Activated CD8-positive, alpha-beta memory T cell treated with anti-CD3 and anti-CD28 coated beads for 36 hours (primary cell): ENCODE measurements around the gene RXFP1. TPM values are rescaled to one million over a fixed set of nuclear protein-coding genes. Genes with fewer than 3 reads are reported as not detected.
"Not testable (repeated sequence)": the region's sequence is repeated elsewhere in the genome, so short reads cannot be mapped to it uniquely, and the experiment has no call there.

Experiments
- CTCF ChIA-PET: fragments of 350-600 bp; sonication (Branson Sonifier 250); formaldehyde crosslinking; loops from one replicate; lab custom pipeline; 2021; ENCODE audit warnings: antibody characterized with exemption; lab: Charles Lee
- POLR2A ChIA-PET: fragments of 350-600 bp; sonication (Branson Sonifier 250); formaldehyde crosslinking; loops from one replicate; lab custom pipeline; 2021; ENCODE audit warnings: antibody characterized with exemption; lab: Charles Lee
- total RNA-seq, 2 experiments: library from RNA; stranded (reverse); gene quantifications; one replicate each; pipeline ENCODE4 v1.2.3, GENCODE V29; 2021

RXFP1 gene
- total RNA-seq, 2 experiments from 2014 or later = not detected

DNA sequence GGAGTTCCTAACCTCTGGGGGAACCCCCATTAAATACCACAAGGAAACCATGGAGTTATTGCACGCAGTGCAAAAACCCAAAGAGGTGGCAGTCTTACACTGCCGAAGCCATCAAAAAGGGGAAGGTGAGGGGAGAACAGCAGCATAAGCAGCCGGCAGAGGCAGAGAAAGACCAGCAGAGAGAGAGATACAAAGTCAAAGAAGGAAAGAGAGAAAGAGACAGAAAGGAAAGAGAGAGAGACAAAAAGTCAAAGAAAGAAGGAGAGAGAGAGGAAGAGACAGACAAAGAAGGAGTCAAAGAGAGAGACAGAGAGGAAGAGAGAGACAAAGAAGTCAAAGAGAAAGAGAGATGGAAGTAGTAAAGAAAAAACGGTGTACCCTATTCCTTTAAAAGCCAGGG is 141.6 kb downstream of the RXFP1 start:
- POLR2A ChIA-PET, CTCF ChIA-PET: not testable (repeated sequence)

DNA sequence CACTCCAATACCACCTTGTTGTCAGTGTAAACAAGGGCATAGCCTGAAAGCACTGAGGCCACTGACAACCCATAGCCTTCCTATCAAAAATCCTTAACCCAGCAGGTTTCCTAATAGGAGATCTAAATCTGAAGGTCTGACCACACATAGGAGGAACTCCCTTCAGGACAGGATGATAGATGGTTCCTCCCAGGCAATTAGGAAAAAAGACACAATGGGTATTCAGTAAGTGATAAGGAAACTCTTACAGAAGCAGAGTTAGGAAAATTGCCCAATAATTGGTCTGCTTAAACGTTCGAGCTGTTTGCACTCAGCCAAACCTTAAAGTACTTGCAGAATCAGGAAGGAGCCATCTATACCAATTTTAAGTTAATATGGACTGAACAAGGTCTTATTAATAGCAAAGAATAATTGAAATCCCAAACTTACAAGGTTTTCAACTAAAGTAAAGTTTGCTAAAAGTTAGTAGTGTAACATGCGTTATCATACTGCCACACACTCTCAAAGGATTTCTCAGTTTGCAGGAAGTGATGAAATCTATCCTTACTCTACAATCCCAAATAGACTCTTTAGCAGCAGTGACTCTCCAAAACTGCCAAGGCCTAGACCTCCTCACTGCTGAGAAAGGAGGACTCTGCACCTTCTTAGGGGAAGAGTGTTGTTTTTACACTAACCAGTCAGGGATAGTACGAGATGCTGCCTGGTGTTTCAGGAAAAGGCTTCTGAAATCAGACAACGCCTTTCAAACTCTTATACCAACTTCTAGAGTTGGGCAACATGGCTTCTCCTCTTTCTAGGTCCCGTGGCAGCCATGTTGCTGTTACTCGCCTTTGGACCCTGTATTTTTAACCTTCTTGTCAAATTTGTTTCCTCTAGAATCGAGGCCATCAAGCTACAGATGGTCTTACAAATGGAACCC is 142.3 kb downstream of the RXFP1 start:
- CTCF ChIA-PET, POLR2A ChIA-PET: not testable (repeated sequence)

GRCh38 chr4:158664806-158665205 is 143.1 kb downstream of the RXFP1 start:
- POLR2A ChIA-PET = no interaction called here
- CTCF ChIA-PET = no interaction called here

DNA sequence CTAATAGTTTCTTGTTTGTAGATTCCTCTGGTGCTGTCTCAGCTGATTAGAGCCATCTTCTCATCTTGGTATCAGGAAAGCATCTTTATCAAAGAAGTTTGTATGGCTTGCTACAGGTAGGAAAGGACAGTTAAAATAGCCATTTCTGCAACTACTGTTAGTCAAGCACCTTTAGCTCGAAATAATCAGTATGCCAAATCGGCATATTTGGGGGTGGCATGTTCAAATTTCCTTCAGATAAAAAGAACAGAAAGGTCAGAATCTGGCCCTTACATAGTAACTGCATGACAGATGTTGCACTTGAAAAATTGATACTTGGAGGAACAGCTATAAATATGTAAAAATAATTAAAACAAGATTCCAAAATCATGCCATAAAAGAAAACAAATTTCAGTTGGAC is 145.2 kb downstream of the RXFP1 start:
- ChIA-PET CTCF (interaction anchor here (1.2 kb wide), 1 partner anchor 49 kb away, joined by 3 read pairs; no protein-coding TSS in a partner anchor), POLR2A (no interaction called here)

DNA sequence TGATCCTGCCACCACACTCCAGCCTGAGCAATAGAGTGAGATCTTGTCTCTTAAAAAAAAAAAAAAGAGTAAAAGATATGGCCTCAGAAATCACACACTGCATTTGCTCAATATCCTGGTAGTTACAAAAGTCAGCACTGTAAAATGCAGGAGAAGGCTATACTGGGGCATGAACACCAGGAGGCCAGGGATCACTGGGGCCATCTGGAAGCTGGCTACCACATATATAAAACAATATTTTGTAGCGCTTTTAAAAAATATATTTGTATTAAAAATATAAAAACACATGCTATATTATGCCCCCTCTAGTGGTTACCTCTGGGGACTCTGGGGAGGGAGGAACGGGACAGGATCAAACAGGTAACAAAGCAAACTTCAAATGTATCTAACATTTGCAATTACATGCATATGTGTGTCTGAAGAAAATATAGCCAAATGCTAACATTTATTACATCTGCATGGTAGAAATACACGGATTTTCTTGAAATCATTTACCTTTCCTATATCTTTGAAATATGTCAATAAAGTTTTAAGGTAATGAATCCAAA is 146.0 kb downstream of the RXFP1 start:
- POLR2A ChIA-PET = no interaction called here
- CTCF ChIA-PET = interaction anchor here (1.2 kb wide), 1 partner anchor 48 kb away, joined by 3 read pairs; no protein-coding TSS in a partner anchor

DNA sequence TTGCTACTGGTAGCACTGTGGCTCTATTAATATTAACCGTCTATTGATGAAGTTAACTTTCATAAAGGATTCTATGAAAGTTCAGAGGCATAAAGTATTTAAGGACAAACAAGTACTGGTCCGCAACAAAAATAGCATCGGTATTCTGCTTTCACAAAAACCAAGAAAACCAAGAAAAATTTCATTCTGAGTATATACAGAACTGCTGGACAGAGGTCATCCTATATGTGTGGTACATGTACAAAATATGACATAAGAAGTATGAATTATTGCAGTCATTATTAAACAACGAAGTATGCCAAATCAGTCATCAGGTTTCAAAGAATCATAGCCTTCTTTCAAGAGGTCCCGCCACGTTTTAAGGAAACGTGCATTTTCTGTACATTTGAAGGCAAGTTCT is 147.6 kb downstream of the RXFP1 start:
- CTCF ChIA-PET = interaction anchor here (0.6 kb wide), 1 partner anchor 422 kb away, joined by 3 read pairs; no protein-coding TSS in a partner anchor
- POLR2A ChIA-PET = interaction anchor here (0.6 kb wide), 1 partner anchor 99 kb away, joined by 8 read pairs; no protein-coding TSS in a partner anchor

GRCh38 chr4:158670975-158671664 is 149.4 kb downstream of the RXFP1 start:
- ChIA-PET POLR2A (interaction anchor here (0.6 to 1.0 kb wide), 3 partner anchors 41 to 438 kb away, joined by 3 to 5 read pairs (median 5); no protein-coding TSS in a partner anchor), CTCF (no interaction called here)

- ChIA-PET CTCF (no interaction called here), POLR2A (interaction anchor here (0.5 to 1.0 kb wide), 3 partner anchors 53 to 438 kb away, joined by 5 read pairs; no protein-coding TSS in a partner anchor)
Measured at GRCh38 chr4:158671665-158671914, 149.9 kb downstream of the RXFP1 start, which contains the start of gene C4orf46. Gene C4orf46, minus strand, starts transcription at chr4:158671887. Its CDS starts 86 bp downstream, at chr4:158671801.

DNA sequence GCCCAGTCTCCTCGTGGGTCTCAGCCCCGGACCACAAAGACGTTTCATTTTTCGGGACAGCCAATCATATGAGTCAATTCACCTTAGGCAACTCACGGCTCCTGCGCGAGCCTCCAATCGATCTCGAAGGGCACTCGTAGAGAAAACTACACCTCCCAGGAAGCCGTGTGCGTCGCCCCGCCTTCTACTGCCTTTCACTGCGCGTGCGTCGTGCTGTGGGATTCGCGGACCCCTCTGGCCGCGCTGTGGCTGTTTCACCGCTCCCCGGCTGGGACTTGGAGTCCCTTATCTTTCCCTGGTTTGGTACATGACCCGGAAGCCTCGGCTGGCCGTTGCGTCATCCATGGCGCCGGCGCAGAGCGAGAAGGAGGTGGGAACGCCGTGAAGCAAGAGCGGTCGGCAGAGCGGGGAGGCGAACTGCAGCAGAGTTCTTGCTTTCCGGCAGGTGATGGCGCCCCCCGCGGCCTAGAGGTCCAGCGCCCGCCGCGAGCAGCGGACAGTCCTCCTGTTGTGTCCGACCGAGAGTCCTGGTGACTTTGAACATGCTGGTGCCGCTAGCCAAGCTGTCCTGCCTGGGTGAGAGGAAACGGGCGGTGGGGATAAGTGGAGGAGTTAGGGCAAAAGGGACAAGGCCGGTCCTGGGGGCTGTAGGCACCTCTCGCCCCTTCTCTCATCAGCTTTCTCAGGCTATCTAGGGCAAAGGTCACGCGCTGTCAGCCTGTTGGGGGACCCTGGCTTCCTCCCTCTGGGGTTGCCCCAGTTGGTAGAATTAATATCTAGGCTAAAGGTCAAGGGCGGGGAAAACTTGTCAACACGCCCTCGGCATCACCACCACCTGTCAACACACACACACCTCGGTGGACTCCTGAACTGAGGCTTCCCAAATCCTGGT is 150.5 kb downstream of the RXFP1 start, which contains the start of gene ETFDH:
Gene ETFDH, plus strand, starts transcription at position 382 of the 892 bp plus-strand sequence. Its CDS starts 161 bp downstream, at position 543.
- POLR2A ChIA-PET = interaction anchor here (0.5 to 1.0 kb wide), 3 partner anchors 52 to 437 kb away, joined by 5 read pairs; no protein-coding TSS in a partner anchor
- CTCF ChIA-PET = interaction anchor here (0.5 kb wide), 1 partner anchor 143 kb away, joined by 3 read pairs; no protein-coding TSS in a partner anchor

DNA sequence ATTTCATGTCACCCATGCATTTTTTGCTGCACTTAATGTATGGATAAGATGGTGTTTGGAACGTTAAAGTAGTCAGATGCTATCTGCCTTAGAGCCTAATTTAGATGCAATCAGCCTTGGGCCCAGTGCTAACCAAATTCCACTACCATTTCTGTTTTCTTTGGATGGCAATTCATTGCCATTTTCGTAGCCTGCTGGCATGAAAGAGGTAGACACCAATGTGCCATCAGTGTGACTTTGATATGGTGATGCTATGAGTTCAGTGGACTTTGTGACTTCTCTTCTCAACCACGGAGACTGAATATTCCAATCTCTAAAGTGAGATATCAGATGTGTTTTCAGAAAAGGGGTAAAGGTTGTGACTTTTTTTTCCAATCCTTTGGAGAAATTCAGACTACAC is 152.0 kb downstream of the RXFP1 start:
- POLR2A ChIA-PET = no interaction called here
- CTCF ChIA-PET = no interaction called here

GRCh38 chr4:158676076-158676475 is 154.4 kb downstream of the RXFP1 start:
- CTCF ChIA-PET = no interaction called here
- POLR2A ChIA-PET = no interaction called here

DNA sequence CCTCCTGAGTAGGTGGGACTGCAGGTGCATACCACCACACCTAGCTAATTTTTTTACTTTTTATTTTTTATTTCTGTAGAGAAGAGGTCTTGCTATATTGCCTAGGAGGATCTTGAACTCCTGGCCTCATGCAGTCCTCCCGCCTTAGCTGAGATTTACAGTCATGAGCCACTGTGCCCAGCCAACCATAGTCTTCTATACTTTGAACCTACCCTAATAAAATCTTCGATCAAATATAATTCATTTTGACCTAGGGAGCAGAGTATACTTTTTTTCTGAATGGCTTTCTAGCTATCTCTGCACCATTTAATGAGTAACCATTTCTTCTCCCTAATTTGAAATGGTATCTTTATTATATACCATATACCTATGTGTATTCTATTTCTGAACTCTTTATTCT is 157.1 kb downstream of the RXFP1 start:
- ChIA-PET POLR2A (no interaction called here), CTCF (no interaction called here)

DNA sequence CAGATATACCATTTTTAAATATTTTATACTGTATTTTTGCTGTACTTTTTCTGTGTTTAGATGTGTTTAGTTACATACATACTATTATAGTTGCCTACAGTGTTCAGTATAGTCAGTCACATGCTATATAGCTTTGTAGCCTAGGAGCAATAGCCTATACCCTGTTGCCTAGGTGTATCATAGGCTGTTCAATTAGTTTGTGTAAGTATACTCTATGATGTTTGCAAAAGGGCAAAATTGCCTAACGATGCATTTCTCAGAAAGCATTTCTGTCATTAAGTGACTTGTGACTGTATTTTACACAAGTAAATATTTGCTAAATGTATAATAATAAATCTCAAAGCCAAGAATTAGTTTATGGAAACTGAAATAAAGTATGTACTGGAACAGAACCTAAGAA is 159.9 kb downstream of the RXFP1 start:
- POLR2A ChIA-PET = no interaction called here

GRCh38 chr4:158682066-158682465 is 160.4 kb downstream of the RXFP1 start:
- CTCF ChIA-PET = no interaction called here
- POLR2A ChIA-PET = no interaction called here

More for the DNA sequence above, 159.9 kb downstream of the RXFP1 start:
- CTCF ChIA-PET = no interaction called here

DNA sequence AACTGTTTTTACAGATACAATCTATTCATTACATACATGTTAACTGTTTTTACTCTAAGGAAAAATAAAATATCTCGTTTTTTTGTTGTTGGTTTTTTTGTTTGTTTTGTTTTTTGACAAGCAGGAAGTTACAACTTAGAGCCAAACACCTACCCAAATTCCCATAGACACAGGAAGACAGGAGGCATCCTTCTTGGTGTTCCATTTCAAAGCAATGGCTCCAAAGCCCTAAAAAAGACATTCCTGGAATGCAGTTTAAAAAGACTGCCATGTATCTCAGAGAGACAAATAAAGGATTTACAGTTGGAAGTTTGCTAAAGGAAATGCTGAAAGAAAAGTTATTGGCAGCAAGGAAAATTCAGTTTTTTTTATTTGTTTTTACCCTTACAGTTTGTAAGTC is 167.1 kb downstream of the RXFP1 start:
- CTCF ChIA-PET = no interaction called here
- POLR2A ChIA-PET = no interaction called here
